NCI-H82 treated with DMSO at 0.1 percent for 48 hours (cell line): ENCODE measurements around the gene ADGRG3.

ENCODE experiments used
- DNase-seq: peaks from one replicate; lab custom pipeline; 2025; ENCODE audit not compliant: unreplicated experiment; lab: John Stamatoyannopoulos, UW

Gene ADGRG3

DNA sequence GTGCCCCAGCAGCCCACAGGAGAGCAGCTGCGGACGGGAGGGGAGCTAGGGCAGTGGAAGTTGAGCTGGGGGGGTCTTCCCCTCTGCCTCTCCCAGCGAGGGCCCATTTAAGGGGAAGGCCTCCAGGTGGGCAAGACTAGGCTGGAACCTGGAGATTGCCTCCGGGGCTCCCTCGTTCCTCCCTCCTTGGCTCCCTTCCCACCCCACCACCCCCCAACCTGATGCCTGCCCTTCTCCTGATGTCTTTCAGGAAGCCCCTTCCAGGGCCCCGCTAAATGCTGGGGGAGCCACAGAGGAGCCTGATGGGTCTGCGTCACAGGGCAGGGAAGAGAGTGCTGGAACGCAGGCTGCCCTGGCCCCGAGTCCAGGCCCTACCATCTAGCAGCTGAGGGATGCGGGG, 22.9 kb upstream of the ADGRG3 start:
- no peak for DNase-seq

DNA sequence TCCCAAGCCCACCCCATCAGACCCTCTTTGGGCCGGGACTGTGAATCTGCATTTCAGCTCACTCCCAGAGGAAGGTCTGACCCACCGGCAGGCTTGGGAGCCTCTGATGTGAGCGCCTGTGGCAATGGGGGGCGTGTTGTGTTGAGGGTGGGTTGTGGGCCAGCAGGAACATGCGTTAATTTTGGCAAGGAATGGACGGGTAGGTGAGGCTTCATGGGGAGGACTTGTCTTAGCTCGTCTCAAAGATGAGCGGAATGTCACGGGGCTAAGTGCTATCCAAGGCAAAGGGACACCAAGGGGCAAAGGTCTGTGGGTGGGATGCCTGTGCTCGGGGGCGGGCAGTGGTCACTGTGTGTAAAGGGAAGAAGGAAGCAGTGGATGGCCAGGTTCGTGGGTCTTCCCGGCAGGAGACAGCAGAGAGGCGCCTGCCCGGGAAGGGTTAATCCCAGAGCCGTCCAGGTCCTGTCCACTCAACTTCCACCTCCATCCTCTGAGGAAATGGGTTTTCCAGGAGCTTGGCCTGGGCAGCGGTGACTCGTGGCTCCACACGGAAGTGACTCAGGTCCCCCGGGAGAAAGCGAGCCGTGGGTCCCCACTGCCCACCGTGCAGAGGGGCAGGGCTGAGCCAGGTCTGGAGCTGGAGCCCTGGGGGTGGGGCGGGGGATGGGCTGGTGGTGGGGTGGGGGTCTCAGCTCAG, 22.3 kb upstream of the ADGRG3 start:
- no peak for DNase-seq

DNA sequence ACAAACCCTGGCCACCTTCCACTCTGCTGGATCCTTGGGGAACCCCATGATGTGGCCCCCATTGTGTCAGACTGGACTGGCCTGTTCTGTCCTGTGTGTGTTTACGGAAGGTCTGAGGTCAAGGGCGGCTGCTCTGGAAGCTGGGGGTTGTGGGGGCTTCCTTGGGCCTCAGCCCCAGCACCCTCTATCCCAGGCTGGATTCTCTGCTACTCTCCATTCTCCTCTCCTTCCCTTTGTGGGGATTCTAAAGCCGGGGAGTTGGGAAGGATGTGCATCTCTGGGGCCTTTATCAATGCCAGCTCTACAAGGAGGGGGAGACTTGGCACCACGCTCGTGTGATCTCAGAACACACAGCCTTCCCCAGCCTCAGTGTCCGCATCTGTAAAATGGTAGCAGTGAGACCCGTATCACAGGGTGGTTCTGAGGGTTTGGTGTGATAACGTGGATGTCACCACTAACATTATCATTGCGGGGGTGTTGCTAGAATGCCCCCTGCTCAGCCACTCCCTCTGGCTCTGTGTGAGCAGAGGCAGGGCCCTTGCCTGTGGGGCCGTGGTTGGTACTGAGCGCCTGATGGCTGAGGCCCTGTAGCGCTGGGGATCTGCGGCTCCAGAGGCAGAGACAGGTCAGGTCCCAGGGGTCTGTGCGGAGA, 21.6 kb upstream of the ADGRG3 start:
- DNase-seq: no peak

DNA sequence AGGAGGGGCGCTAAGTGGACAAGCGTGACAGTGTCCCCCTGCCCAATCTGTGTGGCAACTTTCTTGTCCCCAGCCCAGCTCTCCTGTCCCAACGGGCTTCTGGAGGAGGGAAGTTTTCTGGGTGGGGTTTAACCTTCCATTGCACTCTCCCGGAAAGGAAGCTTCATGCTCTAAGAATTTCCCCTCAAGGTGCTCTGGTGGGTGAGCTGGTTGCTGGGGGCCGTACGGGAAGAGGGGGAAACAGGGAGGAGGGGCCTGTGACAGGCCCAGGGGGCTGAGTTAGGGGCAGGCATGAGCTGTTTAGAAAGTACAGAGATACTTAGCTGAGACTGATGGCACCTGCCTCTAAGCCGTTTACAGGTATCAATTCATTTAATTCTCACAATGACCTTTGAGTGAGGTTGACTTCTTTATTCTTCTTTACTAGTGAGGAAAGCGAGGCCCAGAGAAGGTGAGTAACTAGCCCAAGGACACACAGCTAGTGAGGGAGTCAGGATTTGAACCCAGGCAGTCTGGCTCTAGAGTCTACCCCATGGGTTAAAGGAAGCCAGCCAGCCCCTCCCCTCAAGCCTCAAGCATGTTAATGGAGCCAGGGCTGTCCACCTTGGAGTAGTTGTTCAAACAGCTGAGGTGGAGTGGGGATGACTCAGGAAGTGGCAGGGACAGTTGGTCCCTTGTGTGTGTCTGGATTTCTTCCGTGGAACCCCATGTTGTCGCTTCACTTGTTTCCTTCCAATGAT, 20.8 kb upstream of the ADGRG3 start:
- no peak for DNase-seq

DNA sequence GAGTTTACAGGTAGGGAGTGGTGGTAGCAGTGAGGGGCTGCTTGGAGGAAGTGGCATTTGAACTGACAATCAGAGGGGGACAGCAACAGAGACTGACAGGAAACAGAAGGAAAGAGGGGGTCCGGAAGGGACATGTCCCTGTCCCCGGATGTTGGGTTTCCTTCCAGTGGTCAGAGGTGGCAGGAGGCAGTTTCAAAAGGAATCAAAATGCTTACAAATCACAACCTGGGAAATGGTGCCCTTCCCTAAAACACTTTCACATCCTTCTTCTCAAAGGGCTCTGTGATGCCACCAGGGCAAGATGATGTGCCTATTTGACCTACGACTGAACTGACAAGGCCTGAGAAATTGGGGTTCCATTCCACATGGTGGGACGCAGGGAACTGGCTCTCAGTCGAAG, 20.0 kb upstream of the ADGRG3 start:
- DNase-seq: no peak

DNA sequence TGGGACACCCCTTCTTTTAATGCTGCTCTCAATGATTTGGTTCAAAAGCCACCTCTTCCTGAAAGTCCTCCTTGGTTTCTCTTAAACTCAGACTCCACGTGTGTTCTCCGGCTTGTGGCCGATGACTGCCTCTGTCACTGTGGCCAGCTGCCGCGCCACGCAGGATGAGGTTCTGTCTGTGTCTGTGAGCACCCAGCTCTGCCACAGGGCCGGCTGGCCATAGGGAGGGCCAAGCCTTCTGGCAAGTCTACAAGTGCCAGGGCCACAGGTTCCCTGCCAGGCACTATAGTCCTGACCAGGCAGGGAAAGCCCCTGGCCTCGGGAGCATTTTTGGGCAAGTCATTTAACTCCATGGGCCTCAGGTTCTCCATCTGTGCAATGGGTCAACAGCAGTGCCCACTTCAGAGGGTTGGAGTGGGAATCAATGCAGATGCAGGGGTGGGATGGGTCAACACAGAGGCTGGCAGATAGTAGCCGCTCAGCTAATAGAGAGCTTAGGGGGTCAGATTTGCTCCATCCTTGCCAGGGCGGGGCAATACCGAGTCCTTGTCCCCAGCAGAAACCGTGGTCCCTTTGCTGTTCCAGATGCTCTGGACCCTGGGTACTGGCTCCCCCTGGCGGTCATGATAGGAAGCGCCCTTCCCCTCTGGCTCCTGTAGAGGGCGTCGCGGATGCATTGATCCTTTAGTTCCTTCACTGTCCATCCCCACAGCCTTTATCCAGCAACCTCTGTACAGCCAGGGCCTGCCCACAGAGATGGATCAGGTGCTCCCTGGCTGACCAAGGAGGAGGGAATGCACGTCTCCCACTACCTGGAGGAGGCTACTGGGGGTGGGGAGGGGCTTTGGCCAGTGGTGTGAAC, 19.3 kb upstream of the ADGRG3 start:
- DNase-seq: peak; percentile 30

DNA sequence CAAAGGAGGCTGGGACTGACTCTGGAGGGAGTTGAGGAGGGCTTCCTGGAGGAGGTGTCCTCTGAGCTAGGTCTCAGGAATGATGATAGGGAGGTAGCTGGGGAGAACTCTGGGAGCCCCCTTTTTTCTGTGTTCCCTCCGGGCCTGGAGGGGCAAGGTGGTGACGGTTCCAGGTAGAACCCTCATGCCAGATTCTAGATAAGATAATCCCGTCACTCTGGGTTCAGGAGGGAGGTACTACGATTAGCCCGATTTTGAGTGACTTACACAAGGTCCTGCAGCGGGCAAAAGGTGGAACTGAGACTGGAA, 18.7 kb upstream of the ADGRG3 start:
- DNase-seq: no peak

DNA sequence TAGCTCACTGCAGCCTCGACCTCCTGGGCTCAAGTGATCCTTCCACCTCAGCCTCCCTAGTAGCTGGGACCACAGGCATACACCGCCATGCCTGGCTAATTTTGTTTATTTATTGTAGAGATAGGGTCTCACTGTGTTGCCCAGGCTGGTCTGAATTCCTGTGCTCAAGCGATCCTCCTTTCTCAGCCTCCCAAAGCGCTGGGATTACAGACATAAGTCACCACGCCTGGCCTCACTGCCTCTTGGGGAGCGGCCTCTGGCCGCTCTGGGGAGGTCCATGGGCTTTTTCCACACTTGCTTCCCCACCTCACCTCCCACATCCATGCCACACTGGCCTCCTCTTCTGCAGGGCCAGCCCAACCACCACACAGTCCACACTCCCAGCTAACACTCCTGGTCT, 18.3 kb upstream of the ADGRG3 start:
- DNase-seq: no peak

DNA sequence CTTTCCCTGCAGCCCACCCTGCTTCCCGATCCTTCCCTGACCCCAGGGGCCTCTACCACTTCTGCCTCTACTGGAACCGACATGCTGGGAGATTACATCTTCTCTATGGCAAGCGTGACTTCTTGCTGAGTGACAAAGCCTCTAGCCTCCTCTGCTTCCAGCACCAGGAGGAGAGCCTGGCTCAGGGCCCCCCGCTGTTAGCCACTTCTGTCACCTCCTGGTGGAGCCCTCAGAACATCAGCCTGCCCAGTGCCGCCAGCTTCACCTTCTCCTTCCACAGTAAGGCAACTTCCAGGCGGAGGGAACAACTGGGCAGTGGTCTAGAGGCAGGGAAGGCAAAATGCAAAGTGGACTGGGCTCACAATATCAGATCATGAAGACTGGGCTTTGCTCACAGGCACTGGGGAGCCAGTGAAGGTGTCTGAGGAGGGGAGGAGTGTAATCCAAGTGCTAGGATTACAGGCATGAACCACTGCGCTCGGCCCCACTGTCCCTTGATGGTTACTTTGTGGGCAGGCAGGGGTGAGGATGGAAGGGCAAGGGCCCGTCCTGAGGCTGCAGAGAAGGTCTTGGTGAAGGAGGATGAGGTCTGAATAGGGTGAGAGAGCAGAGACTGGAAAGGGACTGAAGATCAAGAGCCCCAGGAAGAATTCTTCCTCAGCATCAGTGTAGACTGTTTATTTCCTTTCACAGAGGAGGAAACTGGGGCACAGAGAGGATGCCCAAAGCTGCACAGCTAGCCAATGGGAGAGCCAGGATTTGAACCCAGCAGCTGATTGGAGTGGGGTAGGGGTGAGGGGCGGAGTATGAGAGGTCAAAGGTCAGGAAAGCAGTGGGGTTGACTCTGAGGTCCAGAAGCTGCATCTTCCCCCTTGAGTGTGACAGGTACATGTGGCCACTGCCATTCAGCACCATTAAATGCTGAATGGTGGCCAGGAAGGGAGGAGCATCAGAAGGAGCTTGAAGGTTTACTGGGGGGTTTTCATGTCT, 16.5 kb upstream of the ADGRG3 start:
- no peak for DNase-seq

DNA sequence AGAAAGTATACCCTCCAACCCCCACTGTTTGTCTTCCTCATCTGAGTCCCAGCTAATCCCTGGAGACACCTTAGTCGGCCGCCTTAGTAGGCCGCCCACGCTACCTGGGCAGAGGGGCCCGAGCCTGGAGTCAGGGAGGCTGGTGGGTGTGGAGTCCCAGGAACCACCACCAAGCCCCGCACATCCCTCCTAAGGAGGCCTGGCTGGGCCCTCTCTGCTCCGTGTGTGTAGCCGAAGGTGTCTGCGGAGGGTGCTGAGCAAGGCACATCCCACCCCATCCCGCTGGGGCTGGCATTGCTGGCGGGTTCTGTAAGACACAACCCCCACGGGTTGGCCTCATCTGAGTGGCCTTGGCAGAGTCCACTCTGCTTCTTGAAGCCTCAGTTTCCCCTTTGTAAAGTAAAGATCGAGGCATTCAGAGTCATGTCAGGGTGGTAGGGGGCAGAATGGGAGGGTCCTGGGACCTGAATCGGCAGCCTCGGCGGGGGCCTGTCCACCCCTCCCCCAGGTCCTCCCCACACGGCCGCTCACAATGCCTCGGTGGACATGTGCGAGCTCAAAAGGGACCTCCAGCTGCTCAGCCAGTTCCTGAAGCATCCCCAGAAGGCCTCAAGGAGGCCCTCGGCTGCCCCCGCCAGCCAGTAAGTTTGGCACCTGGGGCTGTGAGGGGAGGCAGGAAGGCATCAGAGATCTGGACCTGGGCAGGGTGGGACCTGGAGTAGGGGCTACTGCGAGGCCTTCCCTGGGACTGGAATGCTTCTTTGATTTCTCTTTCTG, 15.2 kb upstream of the ADGRG3 start:
- no peak for DNase-seq

DNA sequence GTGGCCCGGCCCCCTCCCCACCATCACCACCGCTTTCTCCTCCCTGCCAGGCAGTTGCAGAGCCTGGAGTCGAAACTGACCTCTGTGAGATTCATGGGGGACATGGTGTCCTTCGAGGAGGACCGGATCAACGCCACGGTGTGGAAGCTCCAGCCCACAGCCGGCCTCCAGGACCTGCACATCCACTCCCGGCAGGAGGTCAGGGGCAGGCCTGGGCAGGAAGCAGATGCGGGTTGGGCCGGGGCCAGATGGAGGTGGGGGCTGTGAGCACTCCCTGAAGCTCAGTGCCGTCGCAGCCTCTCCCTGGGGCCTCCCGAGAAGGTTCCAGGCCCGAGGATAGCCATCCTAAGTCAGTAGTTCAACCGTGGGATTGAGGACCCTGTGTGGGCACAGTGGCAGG, 14.2 kb upstream of the ADGRG3 start:
- DNase-seq: no peak

DNA sequence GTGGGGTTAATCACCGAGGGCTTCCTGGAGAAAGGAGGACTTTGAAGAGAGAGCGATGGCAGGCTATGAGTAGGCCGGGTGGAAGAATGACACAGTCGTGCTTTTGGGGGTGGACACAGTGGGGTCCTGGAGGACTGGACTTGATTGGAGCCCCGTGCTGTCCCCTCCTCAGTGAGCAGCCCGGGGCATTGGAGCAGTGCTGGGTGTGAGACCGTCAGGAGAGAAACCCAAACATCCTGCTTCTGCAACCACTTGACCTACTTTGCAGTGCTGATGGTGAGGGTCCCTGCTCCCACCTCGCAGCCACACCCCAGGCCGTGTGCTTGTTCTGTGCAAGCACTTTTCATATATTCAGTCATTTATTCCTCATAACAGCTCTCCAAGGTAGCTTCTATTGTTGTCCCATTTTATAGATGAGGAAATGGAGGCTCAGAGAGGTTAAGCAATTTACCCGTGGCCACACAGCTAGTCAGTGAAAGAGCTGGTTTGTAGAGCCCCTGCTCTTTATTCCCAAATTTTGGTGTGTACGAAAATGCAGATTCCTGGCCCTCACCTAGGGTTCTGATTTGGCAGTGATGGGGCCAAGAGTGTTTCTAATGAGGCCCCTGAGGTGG, 11.7 kb upstream of the ADGRG3 start:
- DNase-seq: no peak

DNA sequence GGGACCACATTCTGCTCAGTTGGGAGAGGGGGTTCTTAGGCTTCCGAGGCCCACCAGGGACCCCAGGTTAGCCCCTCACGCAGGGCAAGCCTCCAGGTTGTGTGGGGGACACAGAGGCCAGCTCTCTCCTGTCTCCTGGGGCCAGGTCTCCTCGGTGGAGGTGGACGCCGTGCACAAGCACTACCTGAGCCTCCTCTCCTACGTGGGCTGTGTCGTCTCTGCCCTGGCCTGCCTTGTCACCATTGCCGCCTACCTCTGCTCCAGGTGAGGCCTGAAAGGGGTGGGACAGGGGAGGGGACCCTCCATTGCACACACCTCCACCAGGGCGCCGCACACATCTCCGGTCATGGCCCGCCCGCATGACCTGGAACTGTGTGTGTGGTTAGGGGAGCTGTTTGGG, 10.9 kb upstream of the ADGRG3 start:
- DNase-seq: no peak

DNA sequence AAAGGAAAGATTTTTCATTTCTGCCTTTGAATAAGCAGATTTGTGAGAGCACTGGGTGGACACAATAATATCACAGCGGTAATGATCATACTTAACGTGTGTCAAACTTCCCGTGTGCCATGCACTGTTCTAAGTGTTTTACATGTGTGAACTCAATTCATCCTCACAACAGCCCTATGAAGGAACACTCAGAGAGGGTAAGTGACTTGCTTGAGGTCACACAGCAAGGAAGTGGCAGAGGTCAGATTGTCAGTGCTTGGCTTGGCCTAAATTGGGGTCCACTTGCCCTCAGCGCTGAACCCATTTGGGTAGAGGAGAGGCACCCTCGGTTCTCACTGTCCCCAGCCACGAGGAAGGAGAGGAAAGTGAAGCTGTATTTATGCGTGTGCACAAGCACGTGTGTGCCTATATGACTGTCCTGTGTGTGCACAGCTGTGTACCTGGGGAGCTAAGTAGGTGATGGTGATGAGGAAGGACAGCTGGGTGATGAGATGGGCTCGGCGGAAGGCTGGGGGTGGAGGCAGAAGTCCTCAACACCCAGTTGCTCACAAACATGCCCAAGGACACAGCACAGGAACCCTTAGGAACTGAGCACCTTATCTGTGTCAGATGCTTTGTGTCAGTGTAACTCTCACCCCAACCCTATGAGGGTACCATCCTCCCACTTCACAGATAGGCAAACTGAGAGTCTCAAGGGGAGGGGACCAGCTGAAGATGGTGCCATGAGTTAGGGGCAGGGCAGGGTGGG, 9.8 kb upstream of the ADGRG3 start:
- no peak for DNase-seq

DNA sequence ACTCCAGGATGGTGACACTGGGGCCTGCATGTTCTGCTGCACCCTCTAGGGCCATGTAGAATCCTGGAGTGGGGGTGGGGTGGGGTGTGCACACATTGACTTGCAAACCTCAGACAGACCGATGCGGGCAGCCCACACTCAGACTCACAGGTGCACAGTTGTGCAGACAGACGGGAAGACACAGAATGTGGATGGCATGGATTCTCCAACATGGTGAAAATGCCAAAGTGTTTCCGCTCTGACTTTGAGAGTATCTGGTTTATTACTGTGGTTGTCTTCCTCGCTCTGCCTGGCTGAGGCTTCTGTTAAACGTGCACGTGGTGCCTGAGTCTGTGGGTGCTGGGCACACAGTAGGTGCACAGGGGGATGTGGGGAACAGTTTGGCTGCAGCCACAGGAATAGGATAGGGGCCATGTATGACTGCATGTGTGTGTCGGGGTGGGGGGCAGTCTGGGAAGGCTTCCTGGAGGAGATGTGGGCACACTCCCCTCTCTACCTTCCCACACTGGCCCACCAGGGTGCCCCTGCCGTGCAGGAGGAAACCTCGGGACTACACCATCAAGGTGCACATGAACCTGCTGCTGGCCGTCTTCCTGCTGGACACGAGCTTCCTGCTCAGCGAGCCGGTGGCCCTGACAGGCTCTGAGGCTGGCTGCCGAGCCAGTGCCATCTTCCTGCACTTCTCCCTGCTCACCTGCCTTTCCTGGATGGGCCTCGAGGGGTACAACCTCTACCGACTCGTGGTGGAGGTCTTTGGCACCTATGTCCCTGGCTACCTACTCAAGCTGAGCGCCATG, 9.0 kb upstream of the ADGRG3 start:
- DNase-seq: no peak

DNA sequence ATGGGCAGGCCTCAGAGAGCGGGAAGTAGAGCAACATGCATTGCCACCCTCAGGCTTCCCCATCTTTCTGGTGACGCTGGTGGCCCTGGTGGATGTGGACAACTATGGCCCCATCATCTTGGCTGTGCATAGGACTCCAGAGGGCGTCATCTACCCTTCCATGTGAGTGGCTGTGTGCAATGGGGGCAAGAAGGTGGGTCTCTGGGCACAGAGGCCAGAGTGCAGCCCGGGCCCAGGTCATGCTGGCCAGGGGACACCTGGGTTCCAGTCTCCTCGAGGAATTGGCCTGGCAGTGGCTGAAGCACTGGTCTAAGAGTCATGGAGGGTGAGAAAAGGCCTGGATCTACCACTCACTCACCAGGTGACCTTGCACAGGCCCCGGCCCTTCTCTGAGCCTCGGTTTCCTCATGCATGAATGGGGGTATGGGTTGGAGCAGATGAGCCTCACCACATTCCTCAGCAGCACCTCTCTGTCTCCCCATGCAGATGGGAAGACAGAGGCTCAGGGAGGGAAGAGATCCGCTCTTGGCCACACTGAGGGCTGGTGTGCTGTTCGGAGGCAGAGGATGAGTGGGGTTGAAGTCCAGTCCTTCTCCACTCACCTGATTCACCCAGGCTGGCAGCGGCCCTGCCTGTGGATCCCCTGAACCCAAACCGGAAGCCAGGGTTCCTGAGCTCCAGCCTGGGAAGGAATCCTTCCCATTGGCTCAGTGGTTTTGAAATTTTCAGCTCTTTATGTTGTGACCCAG, 7.2 kb upstream of the ADGRG3 start:
- DNase-seq: no peak

DNA sequence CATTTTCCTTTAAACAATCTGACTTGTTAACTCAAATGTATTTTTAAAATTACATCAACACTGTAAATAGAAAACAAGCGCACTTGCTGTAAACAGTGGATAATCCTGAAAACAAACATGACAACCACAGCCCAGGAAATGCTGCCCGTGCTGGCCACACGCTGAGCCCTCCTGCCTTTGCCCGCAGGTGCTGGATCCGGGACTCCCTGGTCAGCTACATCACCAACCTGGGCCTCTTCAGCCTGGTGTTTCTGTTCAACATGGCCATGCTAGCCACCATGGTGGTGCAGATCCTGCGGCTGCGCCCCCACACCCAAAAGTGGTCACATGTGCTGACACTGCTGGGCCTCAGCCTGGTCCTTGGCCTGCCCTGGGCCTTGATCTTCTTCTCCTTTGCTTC, 6.6 kb upstream of the ADGRG3 start:
- no peak for DNase-seq
